ENCODE measurements around the gene OLIG2. TPM values are rescaled to one million over a fixed set of nuclear protein-coding genes. Genes with fewer than 3 reads are reported as not detected.
A peak's percentile ranks its signal among the peaks of the same experiment; 100 is the strongest.

Gene OLIG2
- total and polyA plus RNA-seq, 8 donors = 0.06 TPM; not detected in 7

GRCh38 chr21:33019516-33019884 is 6.2 kb upstream of the OLIG2 start:
- ATAC-seq (no peak), FAIRE-seq (no peak), DNase-seq (no peak)
- H3K36me3 ChIP-seq = no peaks in the 10 kb centered on the region
- no peak overlapping the region for H3K27ac ChIP-seq
- WGBS, 2 donors = 2 to 8% methylated on average over 11 to 17 of the region's 17 CpGs
- H3K9me3 ChIP-seq = no peaks in the 10 kb centered on the region
- H3K4me1 ChIP-seq = no peaks in the 10 kb centered on the region
- H3K4me3 ChIP-seq = peak overlapping the region in 1 of 4 donors; percentile 10
- intact Hi-C loops (cut with DNase I) = no loop called here
- no peak for TF ChIP-seq CTCF (IDR thresholded peaks at IDR 0.05)
- H3K27me3 ChIP-seq = peaks cover 0 to 35% (median 6%) of the 10 kb centered on the region in 4 donors

- Histone ChIP-seq H3K27me3 (peaks cover 0 to 40% (median 9%) of the 10 kb centered on the region in 4 donors), H3K4me3 (peak overlapping the region in 2 of 4 donors; percentile 10 to 16), H3K27ac (no peak overlapping the region), H3K36me3 (no peaks in the 10 kb centered on the region), H3K9me3 (no peaks in the 10 kb centered on the region), H3K4me1 (no peaks in the 10 kb centered on the region)
- FAIRE-seq (no peak), DNase-seq (no peak), ATAC-seq (peak in 1 of 4 donors; percentile 40)
- intact Hi-C loops (cut with DNase I) = no loop called here
- TF ChIP-seq CTCF (IDR thresholded peaks at IDR 0.05) = no peak
- WGBS, 2 donors = 2 to 3% methylated on average over 52 to 55 of the region's 55 CpGs
These were observed 5.7 kb upstream of the OLIG2 start for GRCh38 chr21:33019885-33020557.

- H3K4me3 ChIP-seq = no peak overlapping the region
- H3K36me3 ChIP-seq = no peaks in the 10 kb centered on the region
- H3K27me3 ChIP-seq = peaks cover 0 to 46% (median 9%) of the 10 kb centered on the region in 4 donors
- 5% methylated on average over 16 of the region's 16 CpGs for WGBS, 2 donors
- FAIRE-seq = no peak
- no peak for DNase-seq
- H3K27ac ChIP-seq = no peak overlapping the region
- no peaks in the 10 kb centered on the region for H3K9me3 ChIP-seq
- TF ChIP-seq CTCF (IDR thresholded peaks at IDR 0.05) = no peak
- no peak for ATAC-seq
- intact Hi-C loops (cut with DNase I) = no loop called here
- H3K4me1 ChIP-seq = no peaks in the 10 kb centered on the region
These were observed 5.1 kb upstream of the OLIG2 start for GRCh38 chr21:33020558-33021100.

GRCh38 chr21:33021150-33021549 is 4.6 kb upstream of the OLIG2 start:
- H3K27me3 ChIP-seq = peaks cover 0 to 50% (median 9%) of the 10 kb centered on the region in 4 donors
- DNase-seq (no peak), FAIRE-seq (no peak), ATAC-seq (no peak)
- TF ChIP-seq CTCF (IDR thresholded peaks at IDR 0.05) = no peak
- intact Hi-C loops (cut with DNase I) = no loop called here
- H3K4me1 ChIP-seq = no peaks in the 10 kb centered on the region
- H3K36me3 ChIP-seq = no peaks in the 10 kb centered on the region
- WGBS, 2 donors = 15% methylated on average over 11 of the region's 11 CpGs
- no peak overlapping the region for H3K27ac ChIP-seq
- no peaks in the 10 kb centered on the region for H3K9me3 ChIP-seq
- no peak overlapping the region for H3K4me3 ChIP-seq

GRCh38 chr21:33021667-33022066 is 4.1 kb upstream of the OLIG2 start:
- 5 to 18% methylated on average over 4 of the region's 4 CpGs for WGBS, 2 donors
- H3K27me3 ChIP-seq = peaks cover 0 to 54% (median 11%) of the 10 kb centered on the region in 4 donors
- no peak for TF ChIP-seq CTCF (IDR thresholded peaks at IDR 0.05)
- intact Hi-C loops (cut with DNase I) = no loop called here
- H3K9me3 ChIP-seq = no peaks in the 10 kb centered on the region
- ATAC-seq (no peak), FAIRE-seq (no peak), DNase-seq (no peak)
- no peaks in the 10 kb centered on the region for H3K4me1 ChIP-seq
- H3K36me3 ChIP-seq = no peaks in the 10 kb centered on the region
- H3K27ac ChIP-seq = no peak overlapping the region
- H3K4me3 ChIP-seq = no peak overlapping the region

Data from pancreas (tissue), 10 donors.